ENCODE data around the gene KIAA0040. TPM values are rescaled to one million over a fixed set of nuclear protein-coding genes. Genes with fewer than 3 reads are reported as not detected.

Gene KIAA0040
- polyA plus RNA-seq = 85.7 TPM

DNA sequence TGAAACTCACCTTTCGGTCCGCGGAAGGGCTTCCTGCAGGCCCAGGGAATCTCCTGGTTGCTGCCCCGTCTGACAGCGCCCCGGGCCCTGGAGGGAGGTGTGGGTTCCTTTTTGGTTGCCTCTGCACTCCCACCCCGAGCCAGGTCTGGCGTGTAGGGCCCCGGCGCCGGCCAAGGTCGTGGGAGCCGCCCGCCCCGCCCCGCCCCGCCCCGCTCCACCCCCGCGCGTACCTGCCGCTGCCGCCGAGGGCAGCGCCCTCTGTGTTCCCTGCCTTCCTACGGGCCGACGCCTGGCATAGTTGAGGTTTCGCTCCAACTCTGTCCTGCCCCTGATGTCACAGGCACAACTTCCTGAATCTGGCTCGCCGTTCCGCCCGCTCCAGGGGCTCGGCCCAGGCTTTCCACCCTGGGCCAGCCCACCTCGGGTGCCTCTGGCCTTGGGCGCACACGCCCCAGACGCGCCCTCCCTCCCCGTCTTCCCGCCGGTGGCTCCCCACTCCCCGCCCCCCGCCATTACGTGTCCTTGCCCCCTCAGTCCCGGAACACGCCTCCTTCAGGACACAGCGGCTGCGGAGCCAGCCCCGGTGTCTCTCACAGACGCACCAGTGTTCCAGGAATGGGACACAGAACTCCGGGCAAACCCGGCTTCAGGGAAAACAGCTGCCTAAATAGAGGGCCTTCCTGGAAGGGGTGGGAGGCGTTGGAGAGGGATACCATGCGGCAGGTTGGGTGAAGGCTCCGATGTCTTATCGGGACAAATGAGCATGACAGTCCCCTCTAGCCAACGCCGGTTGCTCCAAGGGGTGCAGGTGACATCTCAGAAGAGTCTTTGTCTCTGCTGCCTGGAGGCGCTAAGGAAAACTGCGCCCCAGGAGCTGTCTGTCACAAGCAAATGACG lies at the start of gene KIAA0040:
TSS of gene KIAA0040 (minus strand) at position 147 of the 897 bp plus-strand sequence. CDS start 31,763 bp downstream, outside the sequence.
- peaks cover 16% of the 10 kb centered on the region for H3K36me3 Mint-ChIP-seq
- no peaks in the 10 kb centered on the region for H3K27me3 Mint-ChIP-seq
- peak within 1 kb of the TSS; percentile 87 to 97 (median 96) for H3K27ac Mint-ChIP-seq
- no peaks in the 10 kb centered on the region for H3K9me3 Mint-ChIP-seq
- H3K4me3 Mint-ChIP-seq = peak within 1 kb of the TSS; percentile 88 to 99 (median 98)
- peaks cover 54 to 73% (median 62%) of the 10 kb centered on the region in 3 donors for H3K4me1 Mint-ChIP-seq

DNA sequence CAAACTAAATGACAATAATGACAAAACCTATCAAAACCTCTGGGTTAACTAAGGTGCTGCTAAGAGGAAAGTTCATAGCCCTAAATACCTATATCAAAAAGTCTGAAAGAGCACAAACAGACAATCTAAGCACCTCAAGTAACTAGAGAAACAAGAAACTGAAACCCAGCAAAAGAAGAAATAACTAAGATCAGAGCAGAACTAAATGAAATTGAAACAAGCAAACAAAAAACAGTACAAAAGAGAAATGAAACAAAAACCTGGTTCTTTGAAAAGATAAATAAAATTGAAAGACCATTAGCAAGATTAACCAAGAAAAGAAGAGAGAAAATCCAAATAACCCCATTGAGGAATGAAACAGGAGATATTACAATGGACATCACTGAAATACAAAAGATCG lies 44.8 kb upstream of the KIAA0040 start:
- no peaks in the 10 kb centered on the region for H3K27me3 Mint-ChIP-seq
- peaks cover 2% of the 10 kb centered on the region for H3K36me3 Mint-ChIP-seq
- H3K4me1 Mint-ChIP-seq = peaks cover 39 to 50% (median 41%) of the 10 kb centered on the region in 3 donors
- H3K4me3 Mint-ChIP-seq = peak overlapping the region; percentile 1 to 81 (median 62)
- H3K27ac Mint-ChIP-seq = peak overlapping the region; percentile 2 to 84 (median 21)
- peaks cover 5 to 12% (median 6%) of the 10 kb centered on the region in 3 donors for H3K9me3 Mint-ChIP-seq

DNA sequence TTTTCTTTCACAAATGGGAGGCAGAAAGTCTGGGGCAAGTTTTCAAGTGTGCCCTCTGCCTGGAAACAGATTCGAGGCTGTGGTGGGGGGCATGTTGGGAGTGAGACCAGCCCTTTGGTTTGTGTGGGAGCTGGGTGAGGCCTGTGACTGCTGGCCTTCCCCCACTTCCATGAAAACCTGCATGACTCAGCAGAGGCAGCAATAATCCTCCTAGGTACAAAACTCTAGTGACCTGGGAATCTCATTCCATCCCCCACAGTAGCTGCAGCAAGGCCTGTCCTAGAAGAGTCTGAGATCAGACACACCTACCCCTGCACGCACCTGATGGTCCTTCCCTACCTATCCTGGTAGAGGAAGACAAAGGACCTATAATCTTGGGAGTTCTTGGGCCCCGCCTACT lies 42.1 kb upstream of the KIAA0040 start:
- peaks cover 2% of the 10 kb centered on the region for H3K36me3 Mint-ChIP-seq
- H3K4me3 Mint-ChIP-seq = peak overlapping the region in 2 of 4 donors; percentile 27 to 81
- peaks cover 50 to 64% (median 50%) of the 10 kb centered on the region in 3 donors for H3K4me1 Mint-ChIP-seq
- no peak overlapping the region for H3K27ac Mint-ChIP-seq
- H3K27me3 Mint-ChIP-seq = no peaks in the 10 kb centered on the region
- peaks cover 4 to 7% (median 6%) of the 10 kb centered on the region in 3 donors for H3K9me3 Mint-ChIP-seq

DNA sequence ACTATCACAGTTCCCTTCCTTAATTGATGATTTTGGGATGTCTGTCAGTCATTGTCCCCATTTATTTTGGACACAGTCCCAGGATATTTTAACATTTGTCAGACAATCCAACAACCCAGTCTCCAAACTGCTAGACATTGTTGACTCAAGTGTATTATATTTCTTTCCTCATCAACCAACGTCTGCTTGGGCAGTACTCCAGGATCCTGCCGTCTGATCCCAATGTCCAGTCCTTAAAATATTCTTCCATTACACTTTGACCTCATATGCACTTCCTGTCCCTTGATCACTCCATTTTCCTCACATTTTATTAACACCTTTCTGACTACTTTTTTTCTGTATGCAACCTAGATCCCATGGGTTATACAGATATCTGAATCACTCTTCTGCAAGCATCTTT lies 39.8 kb upstream of the KIAA0040 start:
- H3K27ac Mint-ChIP-seq = no peak overlapping the region
- peaks cover under 1 to 2% (median under 1%) of the 10 kb centered on the region in 3 donors for H3K9me3 Mint-ChIP-seq
- no peak overlapping the region for H3K4me3 Mint-ChIP-seq
- peaks cover 2% of the 10 kb centered on the region for H3K36me3 Mint-ChIP-seq
- H3K4me1 Mint-ChIP-seq = peaks cover 48 to 63% (median 59%) of the 10 kb centered on the region in 3 donors
- H3K27me3 Mint-ChIP-seq = no peaks in the 10 kb centered on the region

DNA sequence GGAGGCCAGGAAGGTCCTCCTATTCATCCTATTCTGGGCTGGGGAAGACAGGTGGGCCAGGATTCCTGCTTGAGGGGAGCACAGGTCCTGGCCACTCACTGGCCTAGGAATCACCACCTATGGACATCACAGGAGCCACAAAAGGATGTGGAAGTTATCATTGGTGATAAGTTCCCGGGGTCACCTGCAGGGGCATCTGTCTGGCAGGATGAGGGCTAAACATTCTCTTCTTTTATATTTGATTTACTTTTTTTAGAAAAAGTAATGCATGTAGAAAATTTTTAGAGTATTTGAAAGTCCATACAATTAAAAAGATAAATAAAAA lies 33.2 kb upstream of the KIAA0040 start:
- H3K4me3 Mint-ChIP-seq = peak overlapping the region in 3 of 4 donors; percentile 3 to 90 (median 87)
- H3K27ac Mint-ChIP-seq = peak overlapping the region; percentile 67 to 97 (median 91)

GRCh38 chr1:175222296-175222938 lies 29.8 kb upstream of the KIAA0040 start:
- Mint-ChIP-seq H3K27ac (no peak overlapping the region), H3K4me3 (no peak overlapping the region), H3K9me3 (no peaks in the 10 kb centered on the region), H3K4me1 (peaks cover 60 to 63% (median 60%) of the 10 kb centered on the region in 3 donors), H3K27me3 (no peaks in the 10 kb centered on the region), H3K36me3 (no peaks in the 10 kb centered on the region)

More for the DNA sequence above, 33.2 kb upstream of the KIAA0040 start:
- no peaks in the 10 kb centered on the region for H3K36me3 Mint-ChIP-seq
- H3K9me3 Mint-ChIP-seq = no peaks in the 10 kb centered on the region
- H3K4me1 Mint-ChIP-seq = peaks cover 46 to 56% (median 52%) of the 10 kb centered on the region in 3 donors
- no peaks in the 10 kb centered on the region for H3K27me3 Mint-ChIP-seq

DNA sequence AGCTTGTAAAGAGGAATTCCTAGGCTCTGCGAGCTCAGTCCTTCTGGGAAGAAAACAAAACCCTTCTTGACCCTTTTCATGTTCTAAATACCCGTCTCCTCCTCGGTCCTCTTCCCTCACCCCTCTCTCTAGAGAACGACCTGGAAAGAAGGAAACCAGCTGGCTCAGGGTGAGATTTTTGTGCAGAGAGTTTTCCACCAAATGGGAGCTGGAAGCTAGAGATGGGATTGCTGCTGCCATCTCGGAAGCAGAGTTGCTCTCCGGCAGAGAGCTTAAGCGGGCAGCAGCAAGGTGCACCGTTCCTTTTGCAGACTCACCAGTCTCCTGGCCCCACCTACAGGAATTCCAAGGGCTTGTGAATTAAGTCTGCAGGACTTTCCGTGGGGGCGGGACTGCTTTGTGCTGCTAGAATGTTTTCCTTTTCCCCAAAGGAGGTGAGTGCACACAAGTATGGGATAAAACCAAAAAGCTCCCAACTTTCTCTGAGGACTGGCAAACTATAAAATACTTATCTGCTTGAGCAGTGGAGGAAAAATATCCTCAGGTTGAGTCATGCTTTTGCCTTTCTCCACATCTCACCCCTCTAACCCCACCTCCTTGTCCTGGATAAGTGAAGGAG lies 29.1 kb upstream of the KIAA0040 start:
- Mint-ChIP-seq H3K4me1 (peaks cover 56 to 62% (median 56%) of the 10 kb centered on the region in 3 donors), H3K27me3 (no peaks in the 10 kb centered on the region), H3K36me3 (no peaks in the 10 kb centered on the region), H3K27ac (no peak overlapping the region), H3K4me3 (peak overlapping the region in 1 of 4 donors; percentile 19), H3K9me3 (no peaks in the 10 kb centered on the region)

DNA sequence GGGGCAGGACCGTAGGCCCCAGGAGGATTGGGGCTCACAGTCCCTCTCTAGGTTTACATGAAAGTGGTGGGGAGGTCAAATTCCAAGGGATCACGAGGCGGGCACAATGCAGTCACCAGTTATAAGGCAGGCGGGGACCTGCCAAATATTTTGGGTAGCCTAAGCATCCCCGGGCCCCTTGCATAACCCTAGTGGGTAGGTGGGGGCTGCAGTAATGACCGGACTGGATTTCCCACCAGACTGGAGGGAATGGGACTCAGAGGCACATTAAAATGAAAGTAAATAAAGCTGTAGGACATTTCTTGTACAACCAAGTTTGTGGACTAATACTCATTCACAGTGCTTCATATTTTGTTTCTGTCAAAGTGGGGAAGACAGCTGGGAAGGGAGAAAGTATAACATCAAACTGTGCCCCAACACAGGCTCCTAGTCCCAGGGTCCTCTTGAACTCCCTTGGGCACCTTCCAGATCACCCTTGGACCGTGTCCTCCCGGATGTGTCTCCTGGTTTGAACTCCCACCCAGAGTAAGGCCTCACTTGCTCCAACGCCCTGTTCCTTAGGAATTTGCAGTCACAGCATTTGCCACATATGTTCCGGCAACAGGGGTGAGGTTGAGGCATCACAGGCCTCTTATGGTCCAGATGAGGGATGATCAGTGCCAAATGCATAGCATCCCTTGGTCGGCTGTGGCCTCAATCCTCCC lies 28.4 kb upstream of the KIAA0040 start:
- no peaks in the 10 kb centered on the region for H3K9me3 Mint-ChIP-seq
- no peaks in the 10 kb centered on the region for H3K36me3 Mint-ChIP-seq
- H3K27ac Mint-ChIP-seq = peak overlapping the region in 1 of 3 donors; percentile 53
- H3K27me3 Mint-ChIP-seq = no peaks in the 10 kb centered on the region
- H3K4me1 Mint-ChIP-seq = peaks cover 51 to 56% (median 53%) of the 10 kb centered on the region in 3 donors
- H3K4me3 Mint-ChIP-seq = peak overlapping the region in 1 of 4 donors; percentile 19

- H3K36me3 Mint-ChIP-seq = no peaks in the 10 kb centered on the region
- H3K4me1 Mint-ChIP-seq = peaks cover 40 to 48% (median 46%) of the 10 kb centered on the region in 3 donors
- peak overlapping the region in 2 of 4 donors; percentile 20 to 64 for H3K4me3 Mint-ChIP-seq
- H3K9me3 Mint-ChIP-seq = no peaks in the 10 kb centered on the region
- H3K27me3 Mint-ChIP-seq = no peaks in the 10 kb centered on the region
- H3K27ac Mint-ChIP-seq = peak overlapping the region in 2 of 3 donors; percentile 3 to 71
Measured at GRCh38 chr1:175219774-175220173, 27.2 kb upstream of the KIAA0040 start.

- Mint-ChIP-seq H3K27ac (peak overlapping the region in 2 of 3 donors; percentile 2 to 71), H3K9me3 (no peaks in the 10 kb centered on the region), H3K27me3 (no peaks in the 10 kb centered on the region), H3K36me3 (no peaks in the 10 kb centered on the region), H3K4me3 (peak overlapping the region in 2 of 4 donors; percentile 6 to 68), H3K4me1 (peaks cover 35 to 40% (median 38%) of the 10 kb centered on the region in 3 donors)
Measured at GRCh38 chr1:175218786-175219434, 26.3 kb upstream of the KIAA0040 start.

DNA sequence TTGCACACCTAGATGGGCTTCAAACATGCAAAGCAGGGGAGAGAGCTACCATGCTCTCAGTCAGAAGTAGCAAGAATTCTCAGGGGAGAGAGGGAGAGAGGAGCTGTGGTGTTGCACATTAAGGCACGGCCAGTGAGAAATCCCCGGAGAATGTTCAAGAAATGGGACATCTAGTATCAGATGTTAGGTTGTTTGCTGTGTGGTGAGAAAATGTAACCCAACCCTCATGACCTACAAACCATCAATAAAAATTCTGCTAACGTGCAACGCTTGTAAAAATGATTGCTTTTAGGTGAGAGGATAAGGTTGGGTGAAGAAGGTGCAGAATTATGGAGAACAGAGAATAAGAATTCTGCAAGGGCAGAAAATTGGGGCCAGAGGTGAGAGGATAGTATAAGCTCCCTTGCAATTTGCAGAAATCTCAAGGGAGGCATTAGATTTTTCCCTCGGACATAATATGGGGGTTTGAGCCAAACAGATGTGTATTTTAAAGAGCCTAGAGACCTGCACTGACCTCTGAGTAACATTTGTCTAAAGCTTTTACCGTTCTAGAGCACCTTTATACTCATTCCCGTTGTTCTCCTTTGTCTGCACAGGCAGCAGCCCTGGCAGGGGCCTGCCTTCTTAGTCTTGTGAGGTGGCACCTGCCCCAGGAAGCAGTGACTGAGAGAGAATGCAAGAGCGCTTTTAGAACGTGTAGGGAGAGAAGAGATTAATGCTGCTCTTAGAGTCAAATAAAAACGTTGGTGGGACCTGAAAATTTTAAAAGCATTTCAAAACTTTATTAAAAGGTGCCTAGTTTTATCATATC lies 25.4 kb upstream of the KIAA0040 start:
- H3K36me3 Mint-ChIP-seq = no peaks in the 10 kb centered on the region
- no peaks in the 10 kb centered on the region for H3K27me3 Mint-ChIP-seq
- H3K27ac Mint-ChIP-seq = peak overlapping the region; percentile 40 to 90 (median 71)
- H3K4me1 Mint-ChIP-seq = peaks cover 32 to 35% (median 35%) of the 10 kb centered on the region in 3 donors
- H3K4me3 Mint-ChIP-seq = peak overlapping the region in 3 of 4 donors; percentile 27 to 72 (median 61)
- H3K9me3 Mint-ChIP-seq = peaks cover 0 to 2% (median 0%) of the 10 kb centered on the region in 3 donors

- Mint-ChIP-seq H3K4me1 (peaks cover 32 to 45% (median 44%) of the 10 kb centered on the region in 3 donors), H3K9me3 (peaks cover 0 to 2% (median 0%) of the 10 kb centered on the region in 3 donors), H3K27me3 (no peaks in the 10 kb centered on the region), H3K36me3 (no peaks in the 10 kb centered on the region), H3K4me3 (no peak overlapping the region), H3K27ac (no peak overlapping the region)
Measured at GRCh38 chr1:175216444-175216843, 23.9 kb upstream of the KIAA0040 start.

GRCh38 chr1:175211656-175212055 lies 19.1 kb upstream of the KIAA0040 start:
- no peak overlapping the region for H3K27ac Mint-ChIP-seq
- H3K4me1 Mint-ChIP-seq = peaks cover 36 to 50% (median 39%) of the 10 kb centered on the region in 3 donors
- H3K27me3 Mint-ChIP-seq = no peaks in the 10 kb centered on the region
- no peaks in the 10 kb centered on the region for H3K36me3 Mint-ChIP-seq
- H3K9me3 Mint-ChIP-seq = peaks cover 0 to 2% (median 0%) of the 10 kb centered on the region in 3 donors
- H3K4me3 Mint-ChIP-seq = no peak overlapping the region

All from IgD-negative memory B cell (primary cell).